Prostate gland (tissue), 2 donors: ENCODE results near the gene IFIH1. TPM values are rescaled to one million over a fixed set of nuclear protein-coding genes. Genes with fewer than 3 reads are reported as not detected.

ENCODE experiments used
- DNase-seq: peaks from one replicate; pipeline ENCODE4 v3.0.0-alpha.2; 2019; ENCODE audit warnings: low spot score
- H3K27ac ChIP-seq, 2 donors: fragments of 200-600 bp; sonication (generic); 2 replicates each; pipeline ENCODE4 v1.5.1; 2017 to 2019
- H3K27me3 ChIP-seq: fragments of 200-600 bp; sonication (generic); replicated peaks from 2 replicates; pipeline ENCODE4 v1.5.1; 2019; ENCODE audit not compliant: insufficient read depth
- H3K36me3 ChIP-seq, 2 donors: fragments of 200-600 bp; sonication (generic); 1 replicate in 1 of 2; 2 replicates in 1 of 2; pipeline versions ENCODE4 v1.5.1 to v1.8.1; 2017 to 2019
- H3K4me1 ChIP-seq: fragments of 200-600 bp; sonication (generic); replicated peaks from 2 replicates; pipeline ENCODE4 v1.5.1; 2019
- H3K4me3 ChIP-seq, 2 donors: fragments of 200-600 bp; sonication (generic); 2 replicates each; pipeline ENCODE4 v1.5.1; 2017 to 2019
- H3K9me3 ChIP-seq: fragments of 200-600 bp; sonication (generic); 2 replicates; pipeline ENCODE4 v1.5.1; 2017
- POLR2A ChIP-seq: fragments of 450-650 bp; IDR thresholded peaks from one replicate; pipeline ENCODE4 v1.6.1; 2016; ENCODE audit warnings: antibody characterized with exemption, mild to moderate bottlenecking
- POLR2AphosphoS5 ChIP-seq: sonication (generic); formaldehyde crosslinking; IDR thresholded peaks from one replicate; pipeline ENCODE4 v1.6.1; 2017; ENCODE audit warnings: antibody characterized with exemption
- WGBS: methylation state at CpG from one replicate; pipeline ENCODE4 v1.1.5; 2018; 5-methylcytosine and 5-hydroxymethylcytosine counted together
- intact Hi-C: fragments of 100-400 bp; cut with DNase I; formaldehyde crosslinking; loops from one replicate; pipeline ENCODE4 v1.14.2; 2022
- total RNA-seq, 2 donors: library from RNA; depleted of rRNA; stranded (reverse); fragments of >200 nt; gene quantifications; one replicate each; pipeline ENCODE4 v1.1.0, GENCODE V29; 2016
- TF ChIP-seq, protein P1 (sequence below), 4 experiments: fragments of 200-600 bp in 2 of 4; fragments of 450-650 bp in 2 of 4; sonication (generic) in 2 of 4; IDR thresholded peaks; 1 replicate in 3 of 4; 2 replicates in 1 of 4; pipeline ENCODE4 v1.5.1; 2016 to 2019; ENCODE audit warnings: antibody characterized with exemption in 4 of 4, mild to moderate bottlenecking in 2 of 4, moderate library complexity in 2 of 4

The IFIH1 gene
- total RNA-seq, 2 donors from 2014 or later, result 13.1 to 14.7 TPM

DNA sequence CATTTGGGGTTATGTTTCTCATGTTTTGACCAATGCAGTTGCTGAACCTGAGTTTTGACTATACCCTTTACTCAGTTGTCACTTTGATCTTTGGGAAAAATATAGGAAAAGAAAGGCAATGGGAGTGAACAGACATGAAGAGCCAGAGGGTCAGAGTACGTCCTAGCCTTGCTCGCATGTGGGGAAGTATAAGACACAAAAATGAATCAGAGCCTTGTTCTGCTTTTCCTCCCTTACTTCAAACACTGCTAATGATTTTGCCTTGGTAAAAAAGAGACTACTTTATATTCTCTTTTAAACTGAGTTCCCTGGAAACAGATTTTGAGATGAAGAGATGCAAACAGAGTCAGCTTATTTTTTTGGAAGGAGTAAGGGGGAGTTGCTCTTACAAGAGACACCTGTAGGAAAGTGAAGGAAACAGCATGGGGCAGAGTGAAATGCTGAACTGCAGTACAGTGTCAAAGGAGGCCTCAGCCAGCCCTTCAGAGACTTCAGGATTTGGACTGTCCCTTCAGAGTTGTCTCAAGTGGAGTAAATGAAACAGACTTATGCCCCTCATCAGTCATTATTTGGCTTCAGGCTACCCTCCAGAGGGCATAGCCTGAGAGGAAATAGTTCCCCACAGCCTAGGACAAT lies 64.1 kb downstream of the IFIH1 start:
- no peak for TF ChIP-seq POLR2A
- TF ChIP-seq, protein P1, sequence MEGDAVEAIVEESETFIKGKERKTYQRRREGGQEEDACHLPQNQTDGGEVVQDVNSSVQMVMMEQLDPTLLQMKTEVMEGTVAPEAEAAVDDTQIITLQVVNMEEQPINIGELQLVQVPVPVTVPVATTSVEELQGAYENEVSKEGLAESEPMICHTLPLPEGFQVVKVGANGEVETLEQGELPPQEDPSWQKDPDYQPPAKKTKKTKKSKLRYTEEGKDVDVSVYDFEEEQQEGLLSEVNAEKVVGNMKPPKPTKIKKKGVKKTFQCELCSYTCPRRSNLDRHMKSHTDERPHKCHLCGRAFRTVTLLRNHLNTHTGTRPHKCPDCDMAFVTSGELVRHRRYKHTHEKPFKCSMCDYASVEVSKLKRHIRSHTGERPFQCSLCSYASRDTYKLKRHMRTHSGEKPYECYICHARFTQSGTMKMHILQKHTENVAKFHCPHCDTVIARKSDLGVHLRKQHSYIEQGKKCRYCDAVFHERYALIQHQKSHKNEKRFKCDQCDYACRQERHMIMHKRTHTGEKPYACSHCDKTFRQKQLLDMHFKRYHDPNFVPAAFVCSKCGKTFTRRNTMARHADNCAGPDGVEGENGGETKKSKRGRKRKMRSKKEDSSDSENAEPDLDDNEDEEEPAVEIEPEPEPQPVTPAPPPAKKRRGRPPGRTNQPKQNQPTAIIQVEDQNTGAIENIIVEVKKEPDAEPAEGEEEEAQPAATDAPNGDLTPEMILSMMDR (IDR thresholded peaks at IDR 0.05), result no peak
- TF ChIP-seq POLR2AphosphoS5, result no peak
- Histone ChIP-seq H3K4me1 (no peaks in the 10 kb centered on the region), H3K27me3 (no peaks in the 10 kb centered on the region), H3K9me3 (no peaks in the 10 kb centered on the region), H3K4me3 (no peak overlapping the region), H3K36me3 (no peaks in the 10 kb centered on the region), H3K27ac (no peak overlapping the region)
- DNase-seq, result no peak
- 57% methylated on average over 2 of the region's 2 CpGs for WGBS
- intact Hi-C loops, result no loop called here

DNA sequence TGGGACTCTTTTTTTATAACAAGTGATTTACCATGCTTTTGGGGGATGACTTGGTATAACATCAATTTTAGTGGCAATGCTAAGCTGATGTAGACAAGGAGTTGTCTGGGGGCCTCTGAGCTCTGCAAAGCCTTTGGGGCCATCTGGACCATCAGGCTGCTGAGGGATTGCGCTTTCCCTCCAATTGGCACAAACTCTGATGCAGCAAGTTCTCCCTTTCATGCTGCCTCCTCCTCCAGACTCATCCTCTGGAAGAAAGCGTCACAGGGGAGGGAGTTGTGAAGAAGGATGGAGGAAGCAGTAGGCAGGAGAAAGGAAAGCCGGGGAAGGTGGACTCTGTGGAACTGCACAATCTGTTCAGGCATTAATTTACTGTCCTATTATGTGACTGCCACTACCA lies 65.0 kb downstream of the IFIH1 start:
- no peaks in the 10 kb centered on the region for H3K27me3 ChIP-seq
- no peak for DNase-seq
- H3K4me1 ChIP-seq, result no peaks in the 10 kb centered on the region
- H3K9me3 ChIP-seq, result no peaks in the 10 kb centered on the region
- 54% methylated on average over 3 of the region's 3 CpGs for WGBS
- H3K4me3 ChIP-seq, result no peak overlapping the region
- no peak overlapping the region for H3K27ac ChIP-seq
- TF ChIP-seq POLR2AphosphoS5 (no peak), POLR2A (no peak)
- TF ChIP-seq, protein P1 (IDR thresholded peaks at IDR 0.05), result no peak
- no peaks in the 10 kb centered on the region for H3K36me3 ChIP-seq
- intact Hi-C loops, result no loop called here

DNA sequence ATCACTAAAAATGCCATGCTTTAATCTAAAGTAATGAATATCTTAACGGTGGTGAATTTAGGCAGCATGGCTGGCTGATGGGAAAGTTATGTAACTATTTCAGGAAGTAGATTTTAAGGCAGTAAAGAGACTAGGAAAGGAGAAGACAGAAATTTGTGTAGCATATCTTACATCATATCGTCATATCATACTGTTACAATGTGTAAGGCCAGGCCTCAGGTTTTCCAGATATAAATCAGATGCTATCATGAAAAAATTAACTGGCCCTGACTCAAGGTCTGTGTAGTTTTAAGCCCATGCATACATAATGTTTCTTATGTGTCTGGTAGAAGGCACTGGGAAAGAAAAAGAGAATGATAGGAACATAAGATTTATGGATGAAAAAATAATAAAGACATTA lies 66.3 kb downstream of the IFIH1 start:
- Histone ChIP-seq H3K36me3 (no peaks in the 10 kb centered on the region), H3K4me1 (no peaks in the 10 kb centered on the region), H3K4me3 (no peak overlapping the region), H3K27me3 (no peaks in the 10 kb centered on the region), H3K9me3 (no peaks in the 10 kb centered on the region), H3K27ac (no peak overlapping the region)
- DNase-seq, result no peak
- TF ChIP-seq POLR2AphosphoS5, result no peak
- TF ChIP-seq, protein P1 (IDR thresholded peaks at IDR 0.05), result no peak
- no peak for TF ChIP-seq POLR2A
- intact Hi-C loops, result no loop called here
- WGBS, result 83% methylated on average over 2 of the region's 2 CpGs

DNA sequence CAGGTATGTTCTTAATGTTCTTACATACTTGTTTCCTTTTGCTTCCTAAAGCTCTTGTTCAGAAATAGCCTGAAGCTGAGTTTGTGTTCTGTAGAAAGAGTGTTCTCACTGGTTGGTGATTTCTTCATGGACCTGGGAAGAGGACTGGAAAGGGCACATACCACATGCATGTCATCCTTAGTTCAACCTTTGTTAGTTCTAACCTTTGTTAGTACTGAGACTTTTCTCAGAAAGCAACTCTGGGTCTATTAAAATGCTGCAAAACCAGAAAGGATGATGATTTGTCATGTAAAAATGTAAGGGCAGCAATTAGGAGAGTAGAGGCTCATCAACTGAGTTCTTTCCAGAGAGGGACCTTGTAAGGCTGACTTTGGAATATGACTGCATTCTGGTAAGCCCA lies 72.7 kb downstream of the IFIH1 start:
- H3K9me3 ChIP-seq, result no peaks in the 10 kb centered on the region
- TF ChIP-seq POLR2A (no peak), POLR2AphosphoS5 (no peak)
- TF ChIP-seq, protein P1 (IDR thresholded peaks at IDR 0.05), result no peak
- no peak overlapping the region for H3K4me3 ChIP-seq
- no peaks in the 10 kb centered on the region for H3K36me3 ChIP-seq
- intact Hi-C loops, result no loop called here
- H3K4me1 ChIP-seq, result no peaks in the 10 kb centered on the region
- DNase-seq, result no peak
- H3K27ac ChIP-seq, result no peak overlapping the region
- no peaks in the 10 kb centered on the region for H3K27me3 ChIP-seq

DNA sequence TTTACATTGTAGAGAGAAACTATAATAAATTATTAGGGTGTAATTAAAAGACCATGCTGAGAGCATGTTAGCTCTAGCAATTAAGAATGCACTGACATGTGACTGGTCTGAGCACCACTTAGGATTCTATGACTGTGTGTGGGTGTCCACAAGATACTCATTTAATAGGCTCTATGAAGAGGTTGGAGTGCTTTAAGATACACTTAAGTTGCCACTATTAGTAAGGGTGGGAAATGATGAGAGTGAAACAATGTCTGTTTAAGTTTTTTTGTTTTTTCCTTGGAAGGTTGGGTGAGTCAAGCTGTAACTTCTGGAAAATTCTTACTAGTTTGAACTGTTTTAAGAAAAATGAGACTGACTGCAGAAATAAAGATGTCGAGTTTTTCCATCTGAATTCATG lies 73.4 kb downstream of the IFIH1 start:
- Histone ChIP-seq H3K27me3 (no peaks in the 10 kb centered on the region), H3K4me1 (no peaks in the 10 kb centered on the region), H3K36me3 (no peaks in the 10 kb centered on the region), H3K27ac (no peak overlapping the region), H3K9me3 (no peaks in the 10 kb centered on the region), H3K4me3 (no peak overlapping the region)
- DNase-seq, result no peak
- TF ChIP-seq, protein P1 (IDR thresholded peaks at IDR 0.05), result no peak
- TF ChIP-seq POLR2A, result no peak
- TF ChIP-seq POLR2AphosphoS5, result no peak
- 73% methylated on average over 1 of the region's 1 CpG for WGBS
- intact Hi-C loops, result no loop called here
